ENCODE results near the gene ZP1. TPM values are rescaled to one million over a fixed set of nuclear protein-coding genes. Genes with fewer than 3 reads are reported as not detected.

The ZP1 gene
- total and polyA plus RNA-seq, 2 of the 13 experiments (the other 11 are each of a cell fraction or from before 2014, with no cell fraction given): 0.16 TPM; not detected in 1

- TF ChIP-seq PRDM4 (CRISPR knock-in tag; IDR thresholded peaks at IDR 0.05; ENCODE audit: borderline replicate concordance) (no peak), ZBTB46 (CRISPR knock-in tag; IDR thresholded peaks at IDR 0.05; ENCODE audit: borderline replicate concordance) (no peak), HOXA5 (CRISPR knock-in tag; IDR thresholded peaks at IDR 0.05) (no peak), PHB2 (IDR thresholded peaks at IDR 0.05; ENCODE audit: partially characterized antibody) (no peak), ZBTB37 (CRISPR knock-in tag; IDR thresholded peaks at IDR 0.05) (no peak), CBX5 (CRISPR knock-in tag; IDR thresholded peaks at IDR 0.05; ENCODE audit: borderline replicate concordance) (no peak; the same call in 1 of the 2 replicates), GABPA (IDR thresholded peaks at IDR 0.05; ENCODE audit: low read depth, low read length) (peak; percentile 33; the same call in 1 of the 2 replicates), GABPA (CRISPR knock-in tag; IDR thresholded peaks at IDR 0.05; ENCODE audit: low read depth) (peak; percentile 87), CEBPZ (IDR thresholded peaks at IDR 0.05; ENCODE audit: low read length) (no peak), KDM5A (IDR thresholded peaks at IDR 0.05; ENCODE audit: borderline replicate concordance, low read length) (no peak), ZNF550 (CRISPR knock-in tag; IDR thresholded peaks at IDR 0.05; ENCODE audit: borderline replicate concordance) (no peak), MTA1 (CRISPR knock-in tag; IDR thresholded peaks at IDR 0.05; ENCODE audit: borderline replicate concordance) (no peak), SMARCE1 (IDR thresholded peaks at IDR 0.05; ENCODE audit: borderline replicate concordance) (no peak), STAT6 (CRISPR knock-in tag; IDR thresholded peaks at IDR 0.05; ENCODE audit: borderline replicate concordance) (no peak), NFKB2 (CRISPR knock-in tag; IDR thresholded peaks at IDR 0.05; ENCODE audit: borderline replicate concordance) (peak; percentile 82; the same call in 1 of the 2 replicates), ZNF543 (CRISPR knock-in tag; IDR thresholded peaks at IDR 0.05) (no peak)
These were observed 46.7 kb downstream of the ZP1 start, which contains the start of gene TMEM109 (continued) for GRCh38 chr11:60913793-60914632.
